HEK293T (cell line): ENCODE measurements around the gene IL10.

ENCODE experiments used
- CTCF ChIA-PET: fragments of 350-600 bp; formaldehyde crosslinking; extraction: SDS; loops from one replicate; lab custom pipeline; 2021; ENCODE audit warnings: antibody characterized with exemption, inconsistent platforms; lab: Yijun Ruan, JAX
- POLR2A ChIA-PET: fragments of 350-600 bp; formaldehyde crosslinking; extraction: SDS; loops from one replicate; lab custom pipeline; 2020; ENCODE audit warnings: antibody characterized with exemption, inconsistent platforms; lab: Yijun Ruan, JAX
- DNase-seq: peaks from one replicate; pipeline ENCODE4 v3.0.0; 2012; ENCODE audit warnings: mixed read lengths; ENCODE audit errors: extremely low spot score
- ARNT ChIP-seq: fragments of 450-650 bp; IDR thresholded peaks from 2 replicates; pipeline ENCODE4 v1.6.1; 2017; ENCODE audit warnings: mild to moderate bottlenecking
- BHLHE40 ChIP-seq: fragments of 450-650 bp; IDR thresholded peaks from 2 replicates; pipeline ENCODE4 v1.6.1; 2016; ENCODE audit warnings: mild to moderate bottlenecking, moderate library complexity, borderline replicate concordance
- CTBP1 ChIP-seq: fragments of 450-650 bp; IDR thresholded peaks from 2 replicates; pipeline ENCODE4 v1.6.1; 2016; ENCODE audit warnings: borderline replicate concordance
- ELF4 ChIP-seq: fragments of 450-650 bp; IDR thresholded peaks from 2 replicates; pipeline ENCODE4 v1.6.1; 2017; ENCODE audit warnings: antibody characterized with exemption
- FOXA1 ChIP-seq: fragments of 450-650 bp; IDR thresholded peaks from 2 replicates; pipeline ENCODE4 v1.6.1; 2016; ENCODE audit warnings: mild to moderate bottlenecking
- FOXK2 ChIP-seq: fragments of 450-650 bp; IDR thresholded peaks from 2 replicates; pipeline ENCODE4 v1.6.1; 2016; ENCODE audit warnings: mild to moderate bottlenecking
- FOXM1 ChIP-seq: fragments of 450-650 bp; IDR thresholded peaks from 2 replicates; pipeline ENCODE4 v1.6.1; 2017; ENCODE audit warnings: mild to moderate bottlenecking, borderline replicate concordance
- HDGF ChIP-seq: fragments of 450-650 bp; IDR thresholded peaks from 2 replicates; pipeline ENCODE4 v1.6.1; 2017; ENCODE audit warnings: antibody characterized with exemption, borderline replicate concordance
- L3MBTL2 ChIP-seq: fragments of 450-650 bp; conservative IDR thresholded peaks from 2 replicates; pipeline ENCODE4 v1.6.1; 2016; ENCODE audit warnings: mild to moderate bottlenecking
- LEF1 ChIP-seq: fragments of 450-650 bp; IDR thresholded peaks from 2 replicates; pipeline ENCODE4 v1.6.1; 2017; ENCODE audit warnings: mild to moderate bottlenecking, borderline replicate concordance
- NFRKB ChIP-seq: fragments of 450-650 bp; IDR thresholded peaks from 2 replicates; pipeline ENCODE4 v1.6.1; 2016; ENCODE audit warnings: mild to moderate bottlenecking, moderate library complexity
- SP1 ChIP-seq: fragments of 450-650 bp; IDR thresholded peaks from 2 replicates; pipeline ENCODE4 v1.6.1; 2017
- SUZ12 ChIP-seq: fragments of 450-650 bp; IDR thresholded peaks from 2 replicates; pipeline ENCODE4 v1.6.1; 2016; ENCODE audit warnings: mild to moderate bottlenecking
- TARDBP ChIP-seq: fragments of 450-650 bp; IDR thresholded peaks from 2 replicates; pipeline ENCODE4 v1.6.1; 2016
- ZNF384 ChIP-seq: fragments of 450-650 bp; IDR thresholded peaks from 2 replicates; pipeline ENCODE4 v1.6.1; 2016
- TF ChIP-seq, protein P1 (sequence below): fragments of 450-650 bp; IDR thresholded peaks from 2 replicates; pipeline ENCODE4 v1.6.1; 2016

IL10 gene

DNA sequence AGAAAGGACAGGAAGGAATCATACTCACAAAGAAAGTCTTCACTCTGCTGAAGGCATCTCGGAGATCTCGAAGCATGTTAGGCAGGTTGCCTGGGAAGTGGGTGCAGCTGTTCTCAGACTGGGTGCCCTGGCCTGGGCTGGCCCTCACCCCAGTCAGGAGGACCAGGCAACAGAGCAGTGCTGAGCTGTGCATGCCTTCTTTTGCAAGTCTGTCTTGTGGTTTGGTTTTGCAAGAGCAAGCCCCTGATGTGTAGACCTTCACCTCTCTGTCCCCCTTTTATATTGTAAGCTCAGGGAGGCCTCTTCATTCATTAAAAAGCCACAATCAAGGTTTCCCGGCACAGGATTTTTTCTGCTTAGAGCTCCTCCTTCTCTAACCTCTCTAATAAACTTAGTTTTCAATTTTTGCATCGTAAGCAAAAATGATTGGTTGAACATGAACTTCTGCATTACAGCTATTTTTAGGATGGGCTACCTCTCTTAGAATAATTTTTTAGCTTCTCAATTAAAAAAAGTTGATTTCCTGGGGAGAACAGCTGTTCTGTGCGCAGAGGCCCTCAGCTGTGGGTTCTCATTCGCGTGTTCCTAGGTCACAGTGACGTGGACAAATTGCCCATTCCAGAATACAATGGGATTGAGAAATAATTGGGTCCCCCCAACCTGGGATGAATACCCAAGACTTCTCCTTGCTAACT is at the start of gene IL10:
Gene IL10 (minus strand): TSS at position 252 of the 695 bp plus-strand sequence. CDS start 59 bp downstream, at position 193.
- ChIA-PET POLR2A (no interaction called here), CTCF (no interaction called here)
- no peak for TF ChIP-seq ELF4
- no peak for TF ChIP-seq ARNT
- TF ChIP-seq SUZ12: no peak
- TF ChIP-seq TARDBP: no peak
- TF ChIP-seq ZNF384: no peak
- TF ChIP-seq FOXA1: no peak
- no peak for TF ChIP-seq FOXK2
- no peak for TF ChIP-seq LEF1
- no peak for TF ChIP-seq CTBP1
- no peak for TF ChIP-seq HDGF
- TF ChIP-seq SP1: no peak
- no peak for TF ChIP-seq FOXM1
- no peak for DNase-seq

DNA sequence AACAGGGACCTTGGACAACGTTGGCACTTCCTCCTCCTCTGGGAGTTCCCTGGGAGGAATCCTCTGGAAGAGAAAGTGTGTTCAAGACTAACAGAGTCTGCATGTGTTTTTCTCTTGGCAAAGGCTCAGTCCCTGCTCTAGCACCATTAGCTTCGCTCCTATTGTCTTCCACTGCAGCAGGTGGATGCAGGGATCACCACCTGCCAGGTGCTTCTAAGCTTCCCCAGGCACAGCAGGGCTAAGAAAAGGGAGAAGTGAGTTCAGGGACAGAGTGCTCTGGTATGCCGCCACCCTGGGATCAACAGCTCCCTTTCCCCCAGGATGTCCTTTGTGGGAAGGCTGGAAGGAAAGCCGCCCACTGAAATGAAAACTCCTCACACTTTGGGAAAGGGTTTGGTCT is 49.2 kb upstream of the IL10 start:
- ChIA-PET CTCF (no interaction called here), POLR2A (no interaction called here)
- no peak for TF ChIP-seq SP1
- DNase-seq: no peak

DNA sequence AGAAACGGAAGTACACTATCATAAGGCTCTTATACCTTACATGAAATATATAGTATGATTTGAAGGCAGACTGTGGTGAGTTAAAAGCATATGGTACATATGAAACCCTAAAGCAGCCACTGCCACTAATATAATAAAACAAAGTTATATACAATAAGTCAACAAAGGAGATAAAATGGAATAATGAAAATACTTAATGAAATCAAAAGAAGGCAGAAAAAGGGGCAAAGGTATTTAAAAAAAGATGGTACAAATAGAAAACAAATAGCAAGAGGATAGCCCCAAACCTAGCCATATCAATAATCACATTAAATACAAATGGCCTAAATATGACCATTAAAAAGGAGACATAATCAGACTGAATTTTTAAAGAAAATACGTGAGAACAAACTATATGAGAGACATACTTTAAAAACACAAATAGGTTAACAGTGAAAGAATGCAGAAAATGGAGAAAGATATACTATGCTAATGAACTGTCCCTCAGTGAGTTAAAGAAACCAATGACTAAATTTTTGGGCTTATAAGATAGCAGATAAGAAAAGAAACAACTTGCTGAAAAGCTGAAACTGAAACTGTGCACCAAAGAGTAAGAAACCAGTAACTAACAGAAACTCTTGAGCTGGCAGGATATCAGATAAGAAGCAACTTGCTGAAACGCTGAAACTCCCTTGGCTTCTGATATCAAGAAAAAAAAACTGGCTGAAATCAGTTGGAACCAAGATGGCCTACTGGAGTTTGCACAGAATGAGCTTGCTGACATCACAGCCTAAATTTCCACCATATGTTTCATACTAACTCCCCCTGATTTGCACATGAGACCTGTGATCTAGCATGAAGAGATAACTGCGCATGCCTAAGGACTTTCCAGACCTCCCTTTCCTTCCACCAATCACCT is 44.3 kb upstream of the IL10 start:
- TF ChIP-seq ARNT: no peak
- no peak for TF ChIP-seq FOXM1
- TF ChIP-seq BHLHE40: no peak
- no peak for TF ChIP-seq TARDBP
- TF ChIP-seq, protein P1, sequence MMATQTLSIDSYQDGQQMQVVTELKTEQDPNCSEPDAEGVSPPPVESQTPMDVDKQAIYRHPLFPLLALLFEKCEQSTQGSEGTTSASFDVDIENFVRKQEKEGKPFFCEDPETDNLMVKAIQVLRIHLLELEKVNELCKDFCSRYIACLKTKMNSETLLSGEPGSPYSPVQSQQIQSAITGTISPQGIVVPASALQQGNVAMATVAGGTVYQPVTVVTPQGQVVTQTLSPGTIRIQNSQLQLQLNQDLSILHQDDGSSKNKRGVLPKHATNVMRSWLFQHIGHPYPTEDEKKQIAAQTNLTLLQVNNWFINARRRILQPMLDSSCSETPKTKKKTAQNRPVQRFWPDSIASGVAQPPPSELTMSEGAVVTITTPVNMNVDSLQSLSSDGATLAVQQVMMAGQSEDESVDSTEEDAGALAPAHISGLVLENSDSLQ: no peak
- TF ChIP-seq LEF1: no peak
- TF ChIP-seq L3MBTL2: no peak
- TF ChIP-seq FOXA1: no peak
- TF ChIP-seq ELF4: no peak
- TF ChIP-seq ZNF384: no peak
- TF ChIP-seq NFRKB: no peak
- TF ChIP-seq CTBP1: no peak
- no peak for TF ChIP-seq SUZ12
- TF ChIP-seq HDGF: no peak
- no peak for TF ChIP-seq SP1
- ChIA-PET POLR2A (no interaction called here), CTCF (interaction anchor here (1.2 kb wide), 1 partner anchor 82 kb away, joined by 6 read pairs; no protein-coding TSS in a partner anchor)
- DNase-seq: no peak

DNA sequence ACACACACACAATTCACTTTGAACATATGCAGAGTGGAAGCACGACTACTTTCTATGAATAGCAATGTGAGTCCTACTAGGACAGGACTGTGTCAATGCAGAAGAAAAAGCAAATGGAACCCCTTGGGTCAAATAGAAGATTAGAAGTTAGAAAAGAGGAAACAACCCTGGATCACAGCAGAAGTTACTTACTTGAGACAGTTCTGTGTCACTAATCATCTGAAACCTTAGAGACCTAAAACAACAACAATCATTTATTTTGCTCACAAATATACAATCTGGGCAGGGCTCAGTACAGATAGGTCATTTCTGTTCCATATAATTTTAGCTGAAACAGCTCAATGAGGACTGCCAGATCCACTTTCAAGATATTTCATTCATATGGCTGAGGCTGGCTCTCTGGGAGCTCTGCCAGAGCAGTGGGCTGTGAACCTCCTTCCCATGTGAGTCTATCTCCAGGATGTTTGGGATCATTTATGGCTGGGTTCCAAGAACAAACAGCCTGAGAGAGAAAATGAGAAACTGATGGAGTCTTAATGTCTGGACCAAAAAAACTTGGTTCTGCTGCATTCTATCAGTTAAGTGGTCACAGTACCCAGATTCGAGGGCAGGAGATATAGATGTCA is 42.5 kb upstream of the IL10 start:
- TF ChIP-seq BHLHE40: no peak
- no peak for TF ChIP-seq LEF1
- TF ChIP-seq SUZ12: no peak
- no peak for TF ChIP-seq L3MBTL2
- TF ChIP-seq CTBP1: no peak
- TF ChIP-seq FOXA1: no peak
- TF ChIP-seq ARNT: no peak
- no peak for TF ChIP-seq TARDBP
- no peak for TF ChIP-seq ZNF384
- no peak for TF ChIP-seq FOXM1
- no peak for TF ChIP-seq ELF4
- TF ChIP-seq HDGF: no peak
- TF ChIP-seq SP1: no peak
- no peak for TF ChIP-seq FOXK2
- TF ChIP-seq, protein P1: no peak
- TF ChIP-seq NFRKB: no peak
- DNase-seq: no peak
- POLR2A ChIA-PET: no interaction called here
- CTCF ChIA-PET: interaction anchor here (0.6 to 1.0 kb wide), 2 partner anchors 12 to 16 kb away, joined by 3 read pairs; no protein-coding TSS in a partner anchor

DNA sequence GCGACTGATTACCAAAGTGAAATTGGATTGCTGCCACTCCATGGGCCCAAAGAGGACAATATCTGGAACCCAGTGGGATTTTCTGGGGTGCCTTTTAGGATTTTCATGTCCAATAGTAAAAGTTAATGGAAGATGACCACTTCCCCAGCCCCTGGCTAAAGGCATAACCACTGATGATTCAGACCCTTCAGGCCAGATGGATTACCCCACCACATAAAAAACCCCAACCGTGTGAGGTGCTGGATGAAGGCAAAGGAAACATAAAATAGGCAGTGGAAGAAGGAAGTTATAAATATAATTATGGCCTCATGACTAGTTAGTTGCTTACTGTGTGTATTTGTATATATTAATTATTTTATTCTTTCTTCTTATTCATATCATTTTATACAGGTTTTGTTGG is 40.2 kb upstream of the IL10 start:
- POLR2A ChIA-PET: no interaction called here
- TF ChIP-seq, protein P1: no peak
- TF ChIP-seq ZNF384 (no peak), CTBP1 (no peak), HDGF (no peak), ELF4 (no peak), ARNT (no peak), LEF1 (no peak), L3MBTL2 (no peak), NFRKB (no peak), FOXK2 (no peak), SUZ12 (no peak), FOXA1 (no peak), TARDBP (no peak), BHLHE40 (no peak), SP1 (no peak), FOXM1 (no peak)
- CTCF ChIA-PET: interaction anchor here (1.2 kb wide), 1 partner anchor 100 kb away, joined by 5 read pairs; no protein-coding TSS in a partner anchor
- no peak for DNase-seq
